ENCODE results near the gene NTRK2. TPM values are rescaled to one million over a fixed set of nuclear protein-coding genes. Genes with fewer than 3 reads are reported as not detected.

NTRK2 gene
- total RNA-seq, 2 experiments from 2014 or later = 0.06 TPM; not detected in 1

GRCh38 chr9:84959339-84959738 lies 289.8 kb downstream of the NTRK2 start:
- BruUV-seq (replicated peaks) = no TSS peak
- intact Hi-C loops (cut with micrococcal nuclease; ENCODE audit: unreplicated experiment) = no loop called here
- H3K9me3 ChIP-seq (ENCODE audit: low read length) = no peaks in the 10 kb centered on the region

GRCh38 chr9:84966876-84967830 lies 297.6 kb downstream of the NTRK2 start:
- no peak for TF ChIP-seq CTCF (conservative IDR thresholded peaks at IDR 0.05; ENCODE audit: low read length)
- no peak for TF ChIP-seq EZH2phosphoT487 (IDR thresholded peaks at IDR 0.05; ENCODE audit: borderline replicate concordance, low read depth, low read length)
- no peak overlapping the region for H3K4me3 ChIP-seq (ENCODE audit: low read depth, low read length, poor library complexity, severe bottlenecking)
- no peaks in the 10 kb centered on the region for H3K4me1 ChIP-seq (ENCODE audit: insufficient read depth, low read length, poor library complexity, severe bottlenecking)
- no peaks in the 10 kb centered on the region for H4K20me1 ChIP-seq (ENCODE audit: insufficient read depth, low read length)
- CTCF ChIA-PET (ENCODE audit: unreplicated experiment) = no interaction called here
- H3K36me3 ChIP-seq (ENCODE audit: insufficient read depth, low read length) = no peaks in the 10 kb centered on the region
- no peak overlapping the region for H3K4me2 ChIP-seq (ENCODE audit: low read length)
- no peak for DNase-seq (ENCODE audit: low spot score)
- H3K9me2 ChIP-seq (ENCODE audit: insufficient read depth, low read length) = no peaks in the 10 kb centered on the region
- intact Hi-C loops (cut with micrococcal nuclease; ENCODE audit: unreplicated experiment) = no loop called here
- no peak overlapping the region for H3K27ac ChIP-seq (ENCODE audit: low read depth, low read length, poor library complexity, severe bottlenecking)
- POLR2A ChIA-PET = interaction anchor here (0.6 to 1.3 kb wide), 2 partner anchors 12 to 32 kb away, joined by 3 read pairs; no protein-coding TSS in a partner anchor
- H3K79me2 ChIP-seq (ENCODE audit: insufficient read depth, low read depth, low read length) = no peaks in the 10 kb centered on the region
- no peaks in the 10 kb centered on the region for H3K9me3 ChIP-seq (ENCODE audit: low read length)
- BruUV-seq (replicated peaks) = no TSS peak
- no peak overlapping the region for H2AFZ ChIP-seq (ENCODE audit: low read length)

More at GRCh38 chr9:84959339-84959738, 289.8 kb downstream of the NTRK2 start:
- no peak overlapping the region for H3K27ac ChIP-seq (ENCODE audit: low read depth, low read length, poor library complexity, severe bottlenecking)
- POLR2A ChIA-PET = no interaction called here
- no peak overlapping the region for H2AFZ ChIP-seq (ENCODE audit: low read length)
- TF ChIP-seq EZH2phosphoT487 (IDR thresholded peaks at IDR 0.05; ENCODE audit: borderline replicate concordance, low read depth, low read length) = no peak
- no peaks in the 10 kb centered on the region for H3K4me1 ChIP-seq (ENCODE audit: insufficient read depth, low read length, poor library complexity, severe bottlenecking)
- H3K36me3 ChIP-seq (ENCODE audit: insufficient read depth, low read length) = no peaks in the 10 kb centered on the region
- no peak overlapping the region for H3K4me3 ChIP-seq (ENCODE audit: low read depth, low read length, poor library complexity, severe bottlenecking)
- H3K9me2 ChIP-seq (ENCODE audit: insufficient read depth, low read length) = no peaks in the 10 kb centered on the region
- H3K79me2 ChIP-seq (ENCODE audit: insufficient read depth, low read depth, low read length) = no peaks in the 10 kb centered on the region
- no peaks in the 10 kb centered on the region for H4K20me1 ChIP-seq (ENCODE audit: insufficient read depth, low read length)
- DNase-seq (ENCODE audit: low spot score) = no peak
- CTCF ChIA-PET (ENCODE audit: unreplicated experiment) = no interaction called here
- no peak overlapping the region for H3K4me2 ChIP-seq (ENCODE audit: low read length)

GRCh38 chr9:84969084-84969483 lies 299.6 kb downstream of the NTRK2 start:
- no peaks in the 10 kb centered on the region for H3K79me2 ChIP-seq (ENCODE audit: insufficient read depth, low read depth, low read length)
- no peak overlapping the region for H3K27ac ChIP-seq (ENCODE audit: low read depth, low read length, poor library complexity, severe bottlenecking)
- no peaks in the 10 kb centered on the region for H3K36me3 ChIP-seq (ENCODE audit: insufficient read depth, low read length)
- no peaks in the 10 kb centered on the region for H3K9me3 ChIP-seq (ENCODE audit: low read length)
- no peak overlapping the region for H3K4me3 ChIP-seq (ENCODE audit: low read depth, low read length, poor library complexity, severe bottlenecking)
- no peak for DNase-seq (ENCODE audit: low spot score)
- BruUV-seq (replicated peaks) = no TSS peak
- H3K9me2 ChIP-seq (ENCODE audit: insufficient read depth, low read length) = no peaks in the 10 kb centered on the region
- intact Hi-C loops (cut with micrococcal nuclease; ENCODE audit: unreplicated experiment) = no loop called here
- no peaks in the 10 kb centered on the region for H4K20me1 ChIP-seq (ENCODE audit: insufficient read depth, low read length)
- ChIA-PET POLR2A (interaction anchor here (1.2 kb wide), 1 partner anchor 28 kb away, joined by 3 read pairs; no protein-coding TSS in a partner anchor), CTCF (ENCODE audit: unreplicated experiment) (no interaction called here)
- H3K4me1 ChIP-seq (ENCODE audit: insufficient read depth, low read length, poor library complexity, severe bottlenecking) = no peaks in the 10 kb centered on the region
- H2AFZ ChIP-seq (ENCODE audit: low read length) = no peak overlapping the region
- no peak for TF ChIP-seq EZH2phosphoT487 (IDR thresholded peaks at IDR 0.05; ENCODE audit: borderline replicate concordance, low read depth, low read length)
- no peak for TF ChIP-seq CTCF (conservative IDR thresholded peaks at IDR 0.05; ENCODE audit: low read length)
- no peak overlapping the region for H3K4me2 ChIP-seq (ENCODE audit: low read length)

Data from OCI-LY7 (cell line).